ENCODE measurements around the gene GIPC3.

Gene GIPC3

DNA sequence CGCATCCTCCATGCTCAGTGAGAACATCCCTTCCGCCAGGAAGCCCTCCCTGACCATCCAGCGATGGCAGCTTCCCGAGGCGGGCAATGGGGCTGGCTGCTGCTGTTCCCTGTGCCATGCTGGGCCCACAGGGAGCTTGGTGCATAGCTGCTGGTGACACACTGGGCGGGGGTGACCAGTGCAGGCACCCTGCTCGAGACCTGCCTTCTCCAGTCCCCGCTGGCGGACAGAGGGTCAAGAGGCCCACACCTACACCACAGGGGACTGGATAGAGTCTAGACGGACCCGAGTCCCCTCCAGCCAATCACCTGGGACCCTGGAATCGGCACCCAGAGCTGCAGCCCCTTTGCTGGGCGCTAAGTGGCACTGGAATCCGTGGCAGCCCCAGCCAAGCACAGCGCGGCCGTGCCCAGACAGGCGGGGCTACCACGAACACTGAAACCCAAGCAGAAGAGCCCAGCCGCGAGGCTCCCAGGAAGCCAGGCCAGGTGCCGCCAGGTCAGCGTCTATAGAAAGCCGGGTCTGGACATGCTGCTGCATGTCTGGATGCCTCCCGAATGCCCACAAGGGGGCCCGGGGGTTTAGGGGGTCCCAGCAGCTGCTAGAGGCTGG is 30.4 kb downstream of the GIPC3 start:
- TF ChIP-seq, protein P1, sequence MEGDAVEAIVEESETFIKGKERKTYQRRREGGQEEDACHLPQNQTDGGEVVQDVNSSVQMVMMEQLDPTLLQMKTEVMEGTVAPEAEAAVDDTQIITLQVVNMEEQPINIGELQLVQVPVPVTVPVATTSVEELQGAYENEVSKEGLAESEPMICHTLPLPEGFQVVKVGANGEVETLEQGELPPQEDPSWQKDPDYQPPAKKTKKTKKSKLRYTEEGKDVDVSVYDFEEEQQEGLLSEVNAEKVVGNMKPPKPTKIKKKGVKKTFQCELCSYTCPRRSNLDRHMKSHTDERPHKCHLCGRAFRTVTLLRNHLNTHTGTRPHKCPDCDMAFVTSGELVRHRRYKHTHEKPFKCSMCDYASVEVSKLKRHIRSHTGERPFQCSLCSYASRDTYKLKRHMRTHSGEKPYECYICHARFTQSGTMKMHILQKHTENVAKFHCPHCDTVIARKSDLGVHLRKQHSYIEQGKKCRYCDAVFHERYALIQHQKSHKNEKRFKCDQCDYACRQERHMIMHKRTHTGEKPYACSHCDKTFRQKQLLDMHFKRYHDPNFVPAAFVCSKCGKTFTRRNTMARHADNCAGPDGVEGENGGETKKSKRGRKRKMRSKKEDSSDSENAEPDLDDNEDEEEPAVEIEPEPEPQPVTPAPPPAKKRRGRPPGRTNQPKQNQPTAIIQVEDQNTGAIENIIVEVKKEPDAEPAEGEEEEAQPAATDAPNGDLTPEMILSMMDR (IDR thresholded peaks at IDR 0.05; ENCODE audit: borderline replicate concordance, insufficient read depth, low read depth, low read length) = no peak
- H3K4me3 ChIP-seq (ENCODE audit: low read depth, low read length) = no peak overlapping the region

DNA sequence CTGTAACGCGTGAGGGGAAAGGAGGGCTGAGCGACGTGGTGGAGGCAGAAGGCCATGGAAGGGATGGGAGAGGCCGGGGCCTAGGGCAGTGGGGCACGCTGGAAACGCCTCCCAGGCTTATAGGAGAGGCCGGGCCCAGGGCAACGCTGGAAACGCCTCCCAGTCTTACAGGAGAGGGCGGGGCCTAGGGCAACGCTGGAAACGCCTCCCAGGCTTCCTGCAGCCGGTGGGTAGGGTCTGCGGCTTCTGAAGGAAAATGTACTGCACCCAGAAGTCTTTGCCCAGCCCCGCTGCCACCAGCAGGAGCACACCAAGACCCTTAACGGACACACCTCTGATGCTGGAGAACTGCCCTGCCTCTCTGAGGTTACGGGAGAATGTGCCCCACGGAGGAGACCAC is 32.2 kb downstream of the GIPC3 start:
- TF ChIP-seq, protein P1 (IDR thresholded peaks at IDR 0.05; ENCODE audit: borderline replicate concordance, insufficient read depth, low read depth, low read length) = no peak

DNA sequence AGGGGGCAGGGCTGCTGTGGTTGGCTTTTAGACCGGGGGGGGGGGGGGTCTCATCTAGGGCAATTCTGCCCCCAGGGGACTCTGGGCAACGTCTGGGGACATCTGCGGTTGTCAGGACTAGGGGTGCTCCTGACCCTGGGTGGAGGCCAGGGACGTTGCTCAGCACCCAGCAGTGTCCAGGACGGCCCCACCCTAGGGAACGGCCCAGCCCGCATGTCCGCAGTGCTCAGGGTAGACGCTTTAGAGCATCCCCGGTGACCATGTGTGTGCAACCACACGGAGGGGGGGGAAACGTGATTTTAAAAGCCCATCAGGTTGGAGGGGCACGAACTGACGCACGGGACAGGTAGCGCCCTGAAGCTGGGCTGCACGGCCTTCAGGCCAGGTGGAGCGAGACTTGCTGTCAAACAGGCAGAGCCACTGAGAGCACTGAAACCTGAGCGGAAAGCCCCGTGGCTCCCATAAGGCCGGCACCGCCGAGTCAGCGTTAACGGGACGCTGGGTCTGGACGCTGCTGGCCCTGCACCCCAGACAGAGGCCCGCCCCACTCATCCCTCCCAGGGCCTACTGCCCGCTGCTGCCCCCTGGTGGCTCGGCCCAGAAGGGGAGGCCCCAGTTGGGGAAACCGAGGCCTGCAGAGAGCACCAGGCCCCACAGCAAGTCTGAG is 33.0 kb downstream of the GIPC3 start:
- TF ChIP-seq, protein P1 (IDR thresholded peaks at IDR 0.05; ENCODE audit: borderline replicate concordance, insufficient read depth, low read depth, low read length) = peak; percentile 95

More for the DNA sequence above, 32.2 kb downstream of the GIPC3 start:
- no peak overlapping the region for H3K4me3 ChIP-seq (ENCODE audit: low read depth, low read length)

DNA sequence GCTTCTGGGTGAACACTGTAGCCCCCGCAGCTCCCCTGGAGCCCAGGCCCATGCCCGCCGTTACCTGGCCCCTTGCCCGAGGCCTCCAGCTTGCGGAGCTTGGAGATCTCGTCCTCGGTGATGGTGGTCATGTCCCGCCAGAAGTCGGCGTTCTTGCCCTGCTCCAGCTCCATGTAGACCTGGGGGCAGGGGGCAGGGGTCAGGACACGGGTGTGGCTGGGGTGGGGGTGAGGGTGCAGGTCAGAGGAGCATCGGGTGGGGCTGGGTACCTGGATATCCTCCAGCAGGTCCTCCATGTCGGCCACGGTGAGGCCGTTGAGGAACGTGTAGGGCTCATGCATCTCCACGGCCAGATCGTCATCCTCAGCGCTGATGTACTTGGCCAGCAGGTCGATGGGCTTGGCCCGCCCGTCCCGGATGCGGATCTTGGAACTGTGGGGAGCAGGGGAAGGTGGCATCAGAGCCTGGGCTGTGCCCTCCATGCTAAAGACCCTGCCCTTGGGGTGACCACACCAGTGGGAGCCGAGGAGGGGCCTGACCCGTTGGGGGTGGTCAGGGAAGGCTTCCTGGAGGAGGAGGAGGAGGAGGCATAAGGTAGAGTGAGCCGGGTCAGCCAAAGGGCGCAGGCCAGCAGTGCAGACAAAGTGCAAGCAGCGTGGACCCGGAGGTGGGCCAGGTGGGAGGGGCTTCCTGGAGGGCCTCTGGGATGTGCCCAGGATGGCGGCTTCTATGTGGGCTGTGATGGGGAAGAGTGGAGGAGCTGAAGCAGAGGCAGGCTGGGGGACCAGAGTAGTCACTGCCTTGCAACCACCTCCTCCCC is 33.7 kb downstream of the GIPC3 start:
- TF ChIP-seq, protein P1 (IDR thresholded peaks at IDR 0.05; ENCODE audit: borderline replicate concordance, insufficient read depth, low read depth, low read length) = no peak
- H3K4me3 ChIP-seq (ENCODE audit: low read depth, low read length) = no peak overlapping the region

More for the DNA sequence above, 33.0 kb downstream of the GIPC3 start:
- no peak overlapping the region for H3K4me3 ChIP-seq (ENCODE audit: low read depth, low read length)

DNA sequence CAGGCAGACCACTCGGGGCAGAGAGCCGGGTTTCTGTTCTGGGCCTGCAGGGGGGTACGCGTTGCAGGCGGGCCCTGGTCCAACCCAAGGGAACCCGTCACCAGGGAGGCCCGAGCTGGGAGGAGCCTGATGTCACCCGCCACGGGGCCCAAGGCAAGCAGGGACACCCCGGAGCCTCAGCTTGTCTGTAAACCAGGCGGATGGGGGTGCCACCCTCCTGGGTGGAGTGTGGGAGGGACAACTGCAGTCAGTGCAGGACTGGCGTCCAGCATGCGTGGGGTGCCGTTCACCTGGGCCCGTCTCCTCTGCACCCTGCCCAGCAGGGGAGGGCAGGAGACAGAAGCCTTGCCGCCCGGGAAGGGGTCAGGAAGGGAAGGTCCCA is 34.3 kb downstream of the GIPC3 start:
- no peak overlapping the region for H3K4me3 ChIP-seq (ENCODE audit: low read depth, low read length)
- TF ChIP-seq, protein P1 (IDR thresholded peaks at IDR 0.05; ENCODE audit: borderline replicate concordance, insufficient read depth, low read depth, low read length) = no peak

DNA sequence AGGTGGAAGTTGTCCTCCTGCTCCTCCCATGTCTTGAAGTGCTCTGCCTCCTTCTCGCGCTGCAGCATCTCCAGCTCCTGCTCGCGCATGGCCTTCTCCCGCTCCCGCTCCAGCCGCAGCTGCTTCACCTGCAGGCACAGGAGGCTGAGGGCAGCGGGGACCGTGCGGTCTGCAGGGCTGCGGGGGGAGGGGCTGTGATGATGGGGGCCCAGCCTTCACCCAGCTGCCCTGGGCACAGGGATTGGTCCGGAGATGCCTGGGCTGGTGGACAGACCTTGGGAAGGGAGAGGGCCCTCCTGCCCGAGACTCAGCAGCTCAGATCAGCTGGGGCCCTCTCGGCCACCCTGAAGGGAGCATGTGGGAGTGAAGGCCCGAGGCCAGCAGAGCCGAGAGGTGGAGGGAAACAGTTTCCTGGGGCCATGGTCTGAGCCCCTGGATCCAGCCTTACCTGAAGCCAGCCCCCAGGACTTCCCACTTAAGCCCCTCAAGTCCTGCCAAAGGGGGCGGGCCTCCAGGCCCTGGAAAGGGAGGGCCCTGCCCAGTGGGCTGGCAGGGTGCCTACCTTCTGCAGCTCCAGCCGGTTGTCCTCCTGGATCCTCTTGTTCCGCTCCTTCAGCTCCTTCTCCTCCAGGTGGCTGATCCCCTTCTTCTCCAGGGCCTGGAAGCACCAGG is 35.0 kb downstream of the GIPC3 start:
- TF ChIP-seq, protein P1 (IDR thresholded peaks at IDR 0.05; ENCODE audit: borderline replicate concordance, insufficient read depth, low read depth, low read length) = no peak
- H3K4me3 ChIP-seq (ENCODE audit: low read depth, low read length) = no peak overlapping the region
